GM20000 (cell line): ENCODE results near the gene NDUFA7.

Source experiments
- DNase-seq: peaks from one replicate; pipeline ENCODE4 v3.0.0; 2012; ENCODE audit warnings: low spot score
- CTCF ChIP-seq: IDR thresholded peaks from 2 replicates; pipeline ENCODE4 v1.5.1; 2012; ENCODE audit warnings: mild to moderate bottlenecking, control low read depth; ENCODE audit errors: extremely low read depth, missing control alignments

NDUFA7 gene

GRCh38 chr19:8308891-8309291, 12.3 kb downstream of the NDUFA7 start:
- DNase-seq = no peak
- no peak for TF ChIP-seq CTCF

GRCh38 chr19:8307965-8308866, 13.0 kb downstream of the NDUFA7 start, which contains the start of gene CD320:
TSS of gene CD320 (minus strand) at chr19:8308358. CDS start at chr19:8308290, 68 bp downstream.
- DNase-seq = peak; percentile 95

GRCh38 chr19:8307400-8307964, 13.7 kb downstream of the NDUFA7 start:
- no peak for TF ChIP-seq CTCF
- no peak for DNase-seq

More at GRCh38 chr19:8307965-8308866, 13.0 kb downstream of the NDUFA7 start, which contains the start of gene CD320:
- TF ChIP-seq CTCF = no peak

- no peak for TF ChIP-seq CTCF
- DNase-seq = no peak
These were observed 14.7 kb downstream of the NDUFA7 start for GRCh38 chr19:8306235-8307054.

GRCh38 chr19:8305798-8306197, 15.4 kb downstream of the NDUFA7 start:
- DNase-seq = no peak
- TF ChIP-seq CTCF = no peak

GRCh38 chr19:8304841-8305621, 16.1 kb downstream of the NDUFA7 start:
- no peak for DNase-seq
- TF ChIP-seq CTCF = no peak
